PC-9 (cell line): ENCODE results near the gene PCDHGA11.

Source experiments
- EZH2 ChIP-seq: fragments of 200-600 bp; sonication (generic); IDR thresholded peaks from 2 replicates; pipeline ENCODE4 v1.8.0; 2017; ENCODE audit warnings: antibody characterized with exemption, low read depth
- TF ChIP-seq, protein P1 (sequence below): fragments of 200-600 bp; sonication (generic); conservative IDR thresholded peaks from 2 replicates; pipeline ENCODE4 v1.6.1; 2017; ENCODE audit warnings: mixed run types, antibody characterized with exemption, mild to moderate bottlenecking, moderate library complexity

- TF ChIP-seq, protein P1, sequence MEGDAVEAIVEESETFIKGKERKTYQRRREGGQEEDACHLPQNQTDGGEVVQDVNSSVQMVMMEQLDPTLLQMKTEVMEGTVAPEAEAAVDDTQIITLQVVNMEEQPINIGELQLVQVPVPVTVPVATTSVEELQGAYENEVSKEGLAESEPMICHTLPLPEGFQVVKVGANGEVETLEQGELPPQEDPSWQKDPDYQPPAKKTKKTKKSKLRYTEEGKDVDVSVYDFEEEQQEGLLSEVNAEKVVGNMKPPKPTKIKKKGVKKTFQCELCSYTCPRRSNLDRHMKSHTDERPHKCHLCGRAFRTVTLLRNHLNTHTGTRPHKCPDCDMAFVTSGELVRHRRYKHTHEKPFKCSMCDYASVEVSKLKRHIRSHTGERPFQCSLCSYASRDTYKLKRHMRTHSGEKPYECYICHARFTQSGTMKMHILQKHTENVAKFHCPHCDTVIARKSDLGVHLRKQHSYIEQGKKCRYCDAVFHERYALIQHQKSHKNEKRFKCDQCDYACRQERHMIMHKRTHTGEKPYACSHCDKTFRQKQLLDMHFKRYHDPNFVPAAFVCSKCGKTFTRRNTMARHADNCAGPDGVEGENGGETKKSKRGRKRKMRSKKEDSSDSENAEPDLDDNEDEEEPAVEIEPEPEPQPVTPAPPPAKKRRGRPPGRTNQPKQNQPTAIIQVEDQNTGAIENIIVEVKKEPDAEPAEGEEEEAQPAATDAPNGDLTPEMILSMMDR: no peak
- TF ChIP-seq EZH2: no peak
These were observed 49.0 kb upstream of the PCDHGA11 start for GRCh38 chr5:141371572-141372475.
